Posterior vena cava (tissue), 2 donors: ENCODE data around the gene GALNTL6. TPM values are rescaled to one million over a fixed set of nuclear protein-coding genes. Genes with fewer than 3 reads are reported as not detected.
"Not testable (repeated sequence)": the region's sequence is repeated elsewhere in the genome, so short reads cannot be mapped to it uniquely, and the experiment has no call there.

ENCODE experiments used
- DNase-seq: peaks from one replicate; pipeline ENCODE4 v3.0.0-alpha.2; 2020; ENCODE audit warnings: low spot score
- intact Hi-C, 2 donors: fragments of 100-400 bp; cut with DNase I; formaldehyde crosslinking; loops; one replicate each; pipeline versions ENCODE4 v1.14.1 to v1.14.2; 2022 to 2023
- total RNA-seq, 2 donors: library from RNA; stranded (reverse); fragmentation: NEBNext Ultra II Directional; extraction: Animal tissue kit (Norgen Biotek cat#: 25700); gene quantifications; one replicate each; pipeline ENCODE4 v1.2.1, GENCODE V29; 2021
- donor health status: DM: yes; HTN: yes; CAD: no.
- donor health status: DM: yes; HTN: yes; CAD: no.

GALNTL6 gene
- total RNA-seq, 2 donors from 2014 or later = not detected

DNA sequence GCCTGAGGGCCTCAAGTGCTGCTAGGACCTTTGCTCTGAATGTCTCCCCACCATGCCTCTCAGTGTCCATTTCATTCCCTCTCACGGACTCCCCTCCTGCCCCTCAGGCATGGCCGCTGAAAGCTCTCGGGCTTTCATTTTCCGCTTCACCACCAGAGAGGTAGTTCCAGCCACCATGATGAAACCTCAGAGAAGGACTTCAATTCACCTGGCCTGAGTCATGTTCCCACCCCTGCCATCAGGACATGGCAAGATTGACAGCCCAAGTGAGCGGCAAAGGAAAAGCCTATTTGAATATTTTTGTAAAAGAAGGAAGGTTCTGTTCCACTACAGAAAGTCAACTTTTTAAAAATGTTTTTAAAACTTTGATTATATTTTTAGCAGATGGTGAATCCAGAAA, 1106.1 kb downstream of the GALNTL6 start:
- no peak for DNase-seq
- intact Hi-C loops = no loop called here

DNA sequence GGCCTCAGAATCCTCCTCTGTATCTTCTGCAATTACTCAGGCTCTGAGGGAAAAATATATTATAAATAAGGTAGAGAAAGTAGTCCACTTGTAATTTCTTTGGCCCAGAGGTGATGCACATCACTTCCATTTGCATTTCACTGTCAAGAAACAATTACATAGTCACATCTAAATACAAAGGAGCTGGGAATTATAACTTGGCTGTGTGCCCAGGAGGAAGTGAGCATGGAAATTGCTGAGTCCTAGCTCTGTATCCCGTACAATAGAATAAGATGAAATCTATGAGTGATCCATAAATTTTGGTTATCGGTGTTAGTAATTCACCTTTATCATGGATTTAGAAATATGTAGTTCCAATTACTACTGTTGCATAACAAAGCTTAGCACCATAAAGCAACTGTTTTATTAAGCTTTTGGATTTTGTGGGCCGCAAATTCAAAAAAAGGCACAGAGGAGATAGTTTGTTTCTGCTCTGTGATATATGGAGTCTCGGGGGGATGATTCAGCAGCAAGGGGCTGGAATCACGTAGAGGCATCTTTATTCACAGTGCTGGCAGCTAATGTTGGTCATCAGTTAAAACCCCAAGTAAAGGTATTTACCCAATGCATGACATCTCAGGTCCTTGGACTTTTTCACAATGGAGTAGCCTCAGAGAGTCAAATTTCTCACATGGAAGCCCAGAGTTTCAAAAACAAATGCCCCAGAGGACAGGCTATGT, 1114.1 kb downstream of the GALNTL6 start:
- intact Hi-C loops = no loop called here
- no peak for DNase-seq

DNA sequence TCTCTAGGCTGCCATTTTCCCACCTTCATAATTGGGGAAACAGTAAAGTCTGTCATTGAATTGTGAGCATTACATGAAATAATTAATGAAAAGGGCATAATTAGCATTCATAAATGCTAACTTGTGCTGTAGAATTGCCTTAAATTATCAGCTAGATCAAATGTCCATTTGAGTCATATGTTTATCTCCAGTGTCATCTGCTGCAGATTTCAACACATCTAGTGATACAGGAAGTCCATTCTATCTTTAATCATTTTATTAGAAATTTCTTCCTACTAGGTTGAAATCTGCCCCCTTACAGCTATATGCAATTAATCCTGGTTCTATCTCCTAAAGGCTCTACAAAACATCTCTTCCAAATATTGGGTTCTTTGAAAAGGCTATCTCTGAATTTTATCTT, 1115.1 kb downstream of the GALNTL6 start:
- intact Hi-C loops = no loop called here
- DNase-seq = no peak

DNA sequence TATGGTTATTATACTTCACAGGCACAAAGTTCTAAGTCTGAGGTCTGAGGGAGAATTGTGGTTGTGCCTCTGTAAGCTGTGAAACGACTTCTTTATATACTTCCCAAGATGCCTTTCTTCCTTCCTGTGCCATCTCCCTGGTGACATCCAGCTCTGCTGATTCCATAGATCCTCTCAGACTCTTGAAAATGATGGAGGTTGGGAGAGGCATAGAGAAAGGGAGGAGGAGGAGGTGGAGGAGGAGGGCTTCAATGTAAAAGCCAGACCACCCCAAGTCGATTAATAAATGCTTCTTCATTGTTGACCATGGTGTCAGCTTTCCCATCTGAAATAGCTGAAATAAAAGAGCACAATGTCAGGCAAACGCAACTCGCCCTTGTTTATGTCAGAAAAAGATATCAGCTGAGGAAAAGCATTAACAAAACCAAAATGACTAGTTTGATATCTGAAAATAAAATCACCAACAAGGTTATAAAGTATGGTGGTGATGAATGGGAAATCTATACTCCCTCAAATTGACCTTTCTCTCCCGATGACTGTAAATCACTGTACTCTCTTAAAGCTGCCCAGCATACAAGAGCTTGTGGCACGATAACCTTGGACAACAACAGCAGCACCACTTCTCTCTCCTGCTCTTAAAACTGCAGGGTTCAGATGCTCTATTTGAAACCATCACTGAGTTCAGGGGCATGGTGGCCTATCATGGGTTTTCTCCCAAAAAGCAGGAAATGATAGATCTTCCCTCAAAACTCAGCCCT, 1125.0 kb downstream of the GALNTL6 start:
- intact Hi-C loops = no loop called here
- no peak for DNase-seq

DNA sequence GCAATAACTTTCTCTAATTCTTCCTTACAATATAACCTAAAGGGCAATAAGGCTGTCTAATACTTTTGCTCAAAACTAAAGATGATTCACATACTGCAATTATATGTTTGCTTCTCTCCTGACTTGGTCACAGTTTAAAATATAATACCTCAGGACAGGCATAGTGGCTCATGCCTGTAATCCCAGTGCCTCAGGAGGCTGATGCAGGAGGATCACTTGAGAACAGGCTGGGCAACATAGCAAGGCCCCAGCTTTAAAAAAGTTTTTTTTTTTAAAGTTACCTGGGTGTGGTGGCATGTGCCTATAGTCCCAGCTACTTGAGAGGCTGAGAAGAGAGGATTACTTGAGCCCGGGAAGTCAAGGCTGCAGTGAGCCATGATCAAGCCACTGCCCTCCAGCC, 1125.7 kb downstream of the GALNTL6 start:
- DNase-seq = no peak
- intact Hi-C loops = no loop called here

DNA sequence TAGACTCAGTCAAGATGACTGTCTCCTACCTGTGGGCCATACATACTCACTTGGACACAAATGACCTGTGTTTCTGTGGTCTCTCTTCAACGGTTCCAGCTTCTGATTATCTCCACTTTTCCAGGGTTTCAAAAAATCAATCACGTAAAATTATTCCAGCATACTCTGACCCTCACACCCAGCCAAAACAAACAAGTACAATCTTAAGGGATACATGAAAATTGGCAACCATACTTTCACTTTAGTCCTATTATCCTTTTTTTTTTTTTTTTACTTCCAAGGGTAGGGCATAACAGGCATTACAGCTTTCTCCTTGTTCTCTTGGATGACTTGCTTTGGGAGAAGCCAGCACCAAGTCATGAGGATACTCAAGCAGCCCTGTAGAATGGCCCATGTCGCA, 1129.6 kb downstream of the GALNTL6 start:
- no peak for DNase-seq
- intact Hi-C loops = no loop called here

DNA sequence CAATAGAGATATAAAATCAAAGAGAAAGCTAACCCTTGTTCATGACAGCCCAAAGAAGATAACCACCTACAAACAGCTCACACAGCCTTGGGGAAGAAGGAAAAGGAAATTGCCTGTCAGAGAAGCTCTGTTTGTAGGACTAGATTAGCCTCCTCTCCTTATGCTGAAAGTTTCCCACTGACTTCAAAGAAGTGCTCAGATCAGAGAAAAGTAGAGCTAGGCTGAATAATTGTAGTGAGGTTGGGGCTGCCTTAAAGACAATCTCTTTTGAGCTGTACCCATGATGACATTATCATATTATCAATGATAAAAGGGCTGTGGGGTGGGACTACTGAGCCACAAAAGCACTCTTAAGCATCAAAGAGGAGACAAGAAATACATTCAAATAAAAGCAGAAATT, 1132.4 kb downstream of the GALNTL6 start:
- intact Hi-C loops = no loop called here
- DNase-seq = no peak

DNA sequence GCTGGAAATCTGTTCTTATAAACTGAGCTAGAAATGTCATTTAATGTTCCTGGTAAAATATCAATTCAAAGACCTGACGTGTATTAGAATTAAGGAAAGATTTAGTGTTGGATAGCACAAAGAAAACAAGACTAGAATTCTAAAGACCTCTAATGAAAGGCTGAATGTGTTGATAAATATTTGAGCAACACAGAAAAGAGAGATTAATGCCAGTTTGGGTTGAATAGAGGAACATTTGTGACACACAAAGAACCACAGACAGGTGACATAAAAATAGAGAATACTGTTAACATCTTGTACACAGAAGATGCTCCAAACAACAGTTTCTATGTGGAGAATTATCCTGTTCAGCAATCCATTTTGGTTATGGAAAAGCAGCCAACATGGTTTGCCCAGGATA, 1133.3 kb downstream of the GALNTL6 start:
- DNase-seq = no peak
- intact Hi-C loops = no loop called here

DNA sequence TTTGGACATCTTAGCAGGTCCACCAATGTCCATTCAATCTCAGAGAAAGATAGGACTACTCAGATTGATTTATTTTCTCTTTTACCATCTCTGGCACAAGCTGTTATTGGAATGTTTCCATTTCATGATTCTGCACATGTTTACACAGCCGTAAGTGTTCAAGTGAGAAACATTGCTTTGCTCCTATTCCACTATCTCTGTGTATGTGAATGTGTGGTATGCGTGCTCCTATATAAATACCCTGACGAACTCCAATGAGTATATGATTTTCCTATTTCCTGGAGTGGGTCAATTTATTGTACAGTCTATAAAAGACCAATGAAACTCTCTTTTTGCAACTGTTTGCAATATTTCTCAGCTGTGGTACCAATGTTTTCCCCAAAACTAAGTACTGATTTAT, 1134.4 kb downstream of the GALNTL6 start:
- intact Hi-C loops = no loop called here
- DNase-seq = no peak

DNA sequence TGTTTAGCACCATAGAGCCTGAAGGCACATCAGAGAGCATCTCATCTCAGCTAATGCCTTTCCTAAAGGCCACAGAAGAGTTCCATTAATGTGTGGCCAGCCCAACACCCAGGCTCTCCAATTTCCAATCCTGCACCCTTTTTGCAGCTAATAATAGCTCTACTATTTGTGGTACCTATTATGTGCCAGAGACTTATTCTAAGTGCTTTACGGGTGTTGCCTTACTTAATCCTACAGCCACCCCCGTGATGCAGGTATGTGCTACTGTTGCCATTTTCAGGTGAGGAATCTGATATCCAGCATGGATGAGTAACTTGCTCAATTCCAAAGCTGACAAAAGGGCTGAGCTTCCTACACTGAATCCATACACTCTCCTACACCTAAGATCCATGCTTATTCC, 1137.8 kb downstream of the GALNTL6 start:
- intact Hi-C loops = no loop called here
- no peak for DNase-seq

DNA sequence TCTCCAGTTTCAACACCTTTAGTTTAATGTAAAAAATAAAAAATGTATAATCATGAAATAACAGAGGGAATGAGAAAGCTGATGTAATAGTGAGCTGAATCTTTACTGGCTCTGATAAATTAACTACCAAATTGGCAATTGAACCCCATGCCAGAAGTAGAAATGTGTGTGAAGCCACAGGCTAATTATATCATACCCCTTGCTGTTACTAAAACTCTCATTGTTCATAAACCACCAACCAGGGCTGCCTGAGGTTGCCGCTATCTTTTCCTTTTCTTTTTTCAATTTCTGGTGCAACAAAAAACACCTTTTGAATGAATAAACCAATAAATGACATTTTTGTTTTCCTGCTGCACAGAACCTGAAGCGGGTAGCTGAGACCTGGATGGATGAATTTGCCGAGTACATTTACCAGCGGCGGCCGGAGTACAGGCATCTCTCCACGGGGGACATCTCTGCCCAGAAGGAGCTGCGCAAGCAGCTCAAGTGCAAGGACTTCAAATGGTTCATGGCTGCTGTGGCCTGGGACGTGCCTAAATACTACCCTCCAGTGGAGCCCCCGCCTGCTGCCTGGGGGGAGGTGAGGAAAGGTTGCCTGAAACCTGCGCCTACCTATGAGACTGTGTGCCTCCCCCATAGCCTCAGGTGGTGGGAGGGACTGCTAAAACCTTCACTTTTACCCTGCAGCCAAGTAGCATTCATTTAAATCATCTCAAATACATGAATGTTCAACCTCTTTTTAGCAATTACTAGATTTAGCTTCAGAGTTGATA, 1138.7 kb downstream of the GALNTL6 start:
- intact Hi-C loops = no loop called here
- no peak for DNase-seq

DNA sequence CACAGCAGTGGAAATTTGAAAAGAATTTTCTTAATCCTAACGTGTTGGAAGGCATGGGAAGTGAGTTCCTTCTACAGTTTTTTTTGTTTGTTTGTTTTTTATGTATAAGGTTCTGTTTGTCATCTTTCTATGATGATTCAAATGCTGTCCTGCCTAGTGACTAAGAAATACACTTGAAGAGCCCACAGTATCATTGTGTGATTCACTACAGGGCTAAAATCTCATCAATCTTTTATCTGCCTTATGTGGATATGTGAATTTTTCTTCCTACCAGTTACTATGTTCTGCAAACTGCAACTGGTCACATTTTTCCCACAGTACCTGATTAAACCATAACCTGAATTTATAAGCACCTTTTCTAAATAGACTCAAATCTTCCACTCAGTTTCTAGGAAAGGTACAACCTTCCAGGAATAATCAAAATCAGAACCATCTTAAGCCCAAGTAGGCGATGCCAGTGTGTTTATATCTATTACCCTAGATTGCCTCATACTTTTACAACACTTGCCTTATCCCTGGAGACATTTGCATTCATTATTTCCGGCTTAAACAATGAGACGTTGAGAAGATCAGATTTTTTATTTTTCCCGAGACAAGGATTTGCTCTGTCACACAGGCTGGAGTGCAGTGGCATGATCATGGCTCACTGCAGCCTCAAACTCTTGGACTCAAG, 1140.8 kb downstream of the GALNTL6 start:
- intact Hi-C loops = no loop called here

DNA sequence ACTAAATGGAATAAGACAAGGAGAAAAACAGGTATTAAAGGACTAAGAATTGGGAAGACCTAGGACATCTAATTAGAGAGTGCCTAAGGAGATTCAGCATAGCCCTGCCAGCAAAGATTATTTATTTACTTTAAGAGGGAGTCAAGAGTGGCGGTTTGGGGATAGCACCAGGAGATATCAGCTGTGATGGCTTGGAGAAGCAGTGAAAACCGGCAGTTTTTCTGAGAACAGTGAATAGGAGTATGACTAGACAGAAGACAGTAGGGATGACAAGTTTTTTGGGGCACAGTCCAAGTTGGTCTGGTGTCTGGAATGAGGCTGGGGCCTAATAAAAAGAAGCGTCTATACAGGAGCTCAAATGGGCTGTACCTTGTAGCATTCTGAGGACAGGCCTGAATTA, 1143.1 kb downstream of the GALNTL6 start:
- intact Hi-C loops, DNase-seq: not testable (repeated sequence)

More for the DNA sequence above, 1140.8 kb downstream of the GALNTL6 start:
- no peak for DNase-seq

DNA sequence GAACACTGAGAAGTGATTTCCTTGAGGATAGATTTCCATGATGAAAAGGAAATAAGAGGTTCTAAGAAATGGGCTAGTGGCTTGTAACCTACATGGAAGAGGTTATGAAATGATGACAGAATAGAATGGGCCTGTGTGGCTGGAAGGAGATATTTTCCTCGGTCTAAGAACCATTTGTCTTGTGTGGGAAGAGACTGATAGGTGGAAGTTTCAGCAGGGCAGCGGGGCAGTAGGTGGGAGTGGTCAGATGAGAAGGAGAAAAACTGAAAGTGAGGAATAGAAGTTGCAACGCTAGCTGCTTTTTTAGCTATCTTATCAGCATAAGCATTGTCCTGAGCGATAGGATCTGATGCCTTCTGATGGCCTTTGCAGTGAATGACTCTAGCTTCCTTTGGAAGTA, 1144.0 kb downstream of the GALNTL6 start:
- no peak for DNase-seq
- intact Hi-C loops = no loop called here

DNA sequence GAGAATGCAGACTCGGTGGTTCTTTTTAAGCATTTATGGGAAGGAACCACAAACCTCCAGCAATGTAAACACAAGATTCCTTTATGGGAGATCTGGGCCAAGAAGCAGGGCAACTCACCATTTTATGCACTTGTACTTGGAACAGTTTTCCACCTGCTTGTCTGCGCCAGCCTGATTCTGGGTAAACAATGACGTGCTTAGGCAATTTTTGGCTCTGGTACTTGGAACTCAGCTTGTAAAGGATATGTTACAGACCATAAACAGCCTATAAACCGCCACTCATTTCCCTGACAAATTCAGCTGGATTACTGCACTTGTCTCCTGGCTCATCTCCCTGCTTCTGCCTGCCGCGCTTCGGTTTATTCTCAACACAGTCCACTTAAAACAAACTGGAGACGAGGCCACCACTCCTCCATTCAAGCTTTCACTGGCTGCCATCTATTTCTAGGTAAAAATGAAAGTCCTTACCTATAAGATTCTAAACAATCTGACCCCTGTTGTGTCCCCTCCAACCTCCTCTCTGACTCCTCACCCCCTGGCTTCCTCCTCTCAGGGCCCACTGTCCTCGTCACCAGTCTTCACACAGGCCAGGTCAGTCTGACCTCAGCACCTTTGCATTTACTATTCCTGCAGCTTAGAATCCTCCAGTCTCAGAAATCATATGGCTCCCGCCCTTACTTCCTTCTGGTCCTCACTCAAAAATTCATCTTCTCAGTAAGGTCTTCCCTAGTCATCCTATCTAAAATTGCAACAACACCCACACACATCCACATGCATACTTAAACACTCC, 1149.6 kb downstream of the GALNTL6 start:
- no peak for DNase-seq
- intact Hi-C loops = no loop called here

DNA sequence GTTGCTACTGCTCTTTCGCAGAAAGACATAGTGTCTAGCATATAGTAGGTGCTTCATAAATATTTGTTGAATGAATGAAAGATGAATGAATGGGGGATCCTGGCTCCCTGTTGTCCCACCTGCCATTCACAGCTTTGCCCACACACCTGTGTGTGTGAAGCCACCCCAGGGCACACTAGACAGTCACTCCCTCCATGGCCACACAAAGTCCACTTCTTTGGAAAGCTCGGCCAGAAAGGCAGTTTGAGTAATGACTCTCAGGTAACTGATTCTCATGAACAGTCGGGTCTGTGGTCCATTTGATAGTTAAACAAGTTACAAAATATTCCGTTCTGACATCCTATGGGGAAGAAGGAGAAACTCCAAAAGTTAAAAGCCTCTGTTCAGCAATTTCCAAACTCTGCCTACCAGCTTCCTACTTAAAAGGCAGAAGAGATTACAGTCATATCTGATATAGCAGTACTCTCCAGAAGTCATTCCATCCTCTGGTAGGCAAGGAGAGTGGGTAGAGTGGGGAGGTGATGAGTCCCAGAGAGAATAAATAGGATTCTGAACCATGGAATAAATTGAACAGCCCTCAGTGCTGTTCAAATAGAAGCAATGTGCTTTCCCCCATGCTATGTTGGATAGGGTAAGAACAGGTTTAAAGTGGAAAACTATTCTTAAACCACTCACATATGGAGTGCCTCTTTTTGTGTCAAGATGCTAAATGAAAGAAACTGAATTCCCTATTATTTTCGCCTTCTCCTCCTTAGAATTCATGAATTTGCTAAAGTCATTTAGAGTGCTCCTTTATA, 1150.5 kb downstream of the GALNTL6 start:
- no peak for DNase-seq
- intact Hi-C loops = no loop called here

DNA sequence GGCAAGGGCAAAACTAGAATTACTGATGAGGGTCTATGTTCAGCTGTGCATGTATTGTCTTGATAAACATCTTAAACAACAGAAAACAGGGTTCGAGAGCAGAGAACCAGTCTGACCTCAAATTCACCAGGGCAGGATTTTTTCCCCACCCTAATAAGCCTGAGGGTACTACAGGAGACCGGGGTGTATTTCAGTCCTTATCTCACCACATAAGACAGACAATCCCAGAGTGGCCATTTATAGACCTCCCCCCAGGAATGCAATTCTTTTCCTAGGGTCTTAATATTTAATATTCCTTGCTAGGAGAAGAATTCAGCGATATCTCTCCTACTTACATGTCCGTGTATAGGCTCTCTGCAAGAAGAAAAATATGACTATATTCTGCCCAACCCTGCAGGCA, 1157.0 kb downstream of the GALNTL6 start:
- DNase-seq, intact Hi-C loops: not testable (repeated sequence)

DNA sequence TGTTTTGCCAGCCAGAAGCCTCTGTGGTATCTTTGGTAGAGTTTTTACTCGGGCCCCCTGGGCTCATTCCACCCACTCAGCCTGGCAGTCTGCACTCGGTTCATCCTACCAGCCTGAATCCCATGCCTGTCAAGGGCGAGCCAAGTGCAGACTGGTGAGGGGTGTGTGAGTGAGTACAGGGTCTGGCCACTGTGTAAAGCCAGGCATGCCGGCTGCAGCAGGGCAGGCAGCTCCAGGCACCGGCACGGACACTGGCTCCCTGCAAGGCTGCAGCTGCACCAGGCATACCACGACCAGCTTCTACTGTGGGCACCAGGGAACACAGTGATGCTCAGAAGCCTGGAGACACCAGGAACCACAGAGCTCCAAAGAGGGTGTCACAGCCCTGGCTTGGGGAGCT, 1161.4 kb downstream of the GALNTL6 start:
- intact Hi-C loops = no loop called here
- no peak for DNase-seq
